VCaP (cell line): ENCODE measurements around the gene FDXACB1.

ENCODE experiments used
- H3K27ac ChIP-seq: fragments of 450-650 bp; 2 replicates; pipeline ENCODE4 v1.5.1; 2017
- CTCF ChIP-seq: fragments of 450-650 bp; conservative IDR thresholded peaks from 2 replicates; pipeline ENCODE4 v1.5.1; 2017; ENCODE audit warnings: mild to moderate bottlenecking, moderate library complexity

FDXACB1 gene

DNA sequence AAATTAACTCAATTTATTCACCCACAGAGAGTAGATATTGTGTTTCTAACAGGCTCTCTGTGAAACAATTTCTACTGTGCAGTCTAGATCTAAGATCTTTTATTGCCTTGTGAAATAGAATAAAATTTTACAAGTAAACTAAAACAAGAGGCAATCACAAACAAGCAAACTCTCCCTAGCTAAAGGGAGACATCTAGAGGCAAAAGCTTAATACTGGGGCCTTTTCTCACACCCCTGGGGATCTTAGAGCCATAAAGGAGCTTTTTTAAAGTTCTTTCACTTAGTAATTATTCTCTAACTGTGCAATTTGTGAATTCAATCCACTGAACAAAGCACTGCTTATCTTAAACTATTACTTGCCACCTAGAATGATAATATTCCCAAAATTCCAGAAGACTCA lies 27.3 kb downstream of the FDXACB1 start:
- TF ChIP-seq CTCF, result peak; percentile 84
- H3K27ac ChIP-seq, result no peak overlapping the region

- no peak for TF ChIP-seq CTCF
- no peak overlapping the region for H3K27ac ChIP-seq
Observed at GRCh38 chr11:111851067-111851466, 27.9 kb downstream of the FDXACB1 start.

GRCh38 chr11:111849631-111850030 lies 29.3 kb downstream of the FDXACB1 start:
- no peak overlapping the region for H3K27ac ChIP-seq
- TF ChIP-seq CTCF, result no peak

GRCh38 chr11:111846636-111847035 lies 32.3 kb downstream of the FDXACB1 start:
- H3K27ac ChIP-seq, result no peak overlapping the region
- TF ChIP-seq CTCF, result no peak

GRCh38 chr11:111846063-111846462 lies 32.9 kb downstream of the FDXACB1 start:
- no peak for TF ChIP-seq CTCF
- H3K27ac ChIP-seq, result no peak overlapping the region

DNA sequence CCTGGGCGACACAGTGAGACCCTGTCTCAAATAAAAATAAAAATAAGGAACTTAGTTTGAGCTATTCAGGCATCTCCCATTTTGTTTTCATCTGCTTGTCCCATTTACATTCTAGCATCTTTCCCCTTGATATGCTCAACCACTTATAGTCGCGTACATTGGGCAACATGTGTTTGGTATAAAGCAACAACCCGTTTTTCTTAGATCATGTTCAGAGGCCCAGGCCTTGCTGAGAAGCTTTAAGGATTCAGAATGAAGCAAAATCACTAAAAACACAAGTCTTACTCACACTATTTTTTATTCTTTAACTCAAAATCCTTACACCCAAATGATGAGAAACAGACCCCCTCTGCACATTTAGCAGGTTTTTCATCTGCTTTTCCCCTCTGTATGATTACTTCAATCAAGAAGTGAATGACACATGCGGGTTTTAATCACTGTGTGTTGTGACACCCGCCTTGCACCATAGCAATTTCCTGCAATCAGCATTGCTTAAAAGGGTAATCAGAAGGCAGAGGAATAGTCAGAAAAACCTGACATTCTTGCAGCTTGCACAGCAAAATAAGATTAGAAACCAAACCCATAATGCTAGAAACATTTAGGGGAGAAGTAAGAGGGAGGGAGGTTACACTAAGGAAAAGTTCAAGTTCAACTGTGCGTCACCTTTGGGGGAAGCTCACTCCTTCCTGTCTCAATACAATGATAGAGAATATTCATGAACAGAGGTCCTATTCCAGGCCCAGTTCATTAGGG lies 33.5 kb downstream of the FDXACB1 start:
- TF ChIP-seq CTCF, result no peak
- no peak overlapping the region for H3K27ac ChIP-seq

GRCh38 chr11:111843661-111844060 lies 35.3 kb downstream of the FDXACB1 start:
- no peak overlapping the region for H3K27ac ChIP-seq
- TF ChIP-seq CTCF, result no peak
